ENCODE results near the gene PTPN13. TPM values are rescaled to one million over a fixed set of nuclear protein-coding genes. Genes with fewer than 3 reads are reported as not detected.

PTPN13 gene
- total RNA-seq, 1 donor from 2014 or later, result 38.9 TPM

GRCh38 chr4:86600007-86600653 is 6.0 kb downstream of the PTPN13 start:
- no peak for DNase-seq (ENCODE audit: low spot score)
- H3K27me3 Mint-ChIP-seq (ENCODE audit: low read depth), result no peaks in the 10 kb centered on the region
- peaks cover 2% of the 10 kb centered on the region for H3K36me3 Mint-ChIP-seq (ENCODE audit: low read depth)
- TF ChIP-seq CTCF (IDR thresholded peaks at IDR 0.05), result no peak
- no peaks in the 10 kb centered on the region for H3K9me3 Mint-ChIP-seq (ENCODE audit: low read depth)
- H3K4me3 Mint-ChIP-seq (ENCODE audit: unreplicated experiment), result no peak overlapping the region
- peaks cover 44% of the 10 kb centered on the region for H3K4me1 Mint-ChIP-seq (ENCODE audit: low read depth)
- no peak overlapping the region for H3K27ac Mint-ChIP-seq (ENCODE audit: unreplicated experiment)

GRCh38 chr4:86603311-86603885 is 9.3 kb downstream of the PTPN13 start:
- H3K27ac Mint-ChIP-seq (ENCODE audit: unreplicated experiment), result peak overlapping the region; percentile 17
- DNase-seq (ENCODE audit: low spot score), result no peak
- H3K27me3 Mint-ChIP-seq (ENCODE audit: low read depth), result no peaks in the 10 kb centered on the region
- H3K36me3 Mint-ChIP-seq (ENCODE audit: low read depth), result peaks cover 2% of the 10 kb centered on the region
- H3K9me3 Mint-ChIP-seq (ENCODE audit: low read depth), result no peaks in the 10 kb centered on the region
- H3K4me3 Mint-ChIP-seq (ENCODE audit: unreplicated experiment), result no peak overlapping the region
- H3K4me1 Mint-ChIP-seq (ENCODE audit: low read depth), result peaks cover 22% of the 10 kb centered on the region
- no peak for TF ChIP-seq CTCF (IDR thresholded peaks at IDR 0.05)

DNA sequence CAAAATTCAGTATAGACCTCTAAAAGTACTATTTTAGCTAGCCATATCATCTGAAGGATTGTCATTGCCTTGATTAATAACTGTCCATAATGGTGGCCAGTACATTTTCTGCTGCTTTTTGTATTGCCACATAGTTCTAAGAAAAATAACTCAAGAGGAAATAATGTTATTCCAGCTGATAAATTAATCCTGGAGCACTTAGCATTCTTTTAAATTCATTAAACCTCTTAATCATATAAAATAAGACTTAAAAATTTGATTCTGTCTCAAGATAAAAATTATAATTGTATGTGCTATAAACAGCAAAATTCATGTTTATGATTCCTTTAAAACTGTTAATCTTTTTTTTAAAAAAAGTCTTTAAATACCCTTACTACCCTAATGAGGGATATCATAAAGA is 12.7 kb downstream of the PTPN13 start:
- Mint-ChIP-seq H3K36me3 (ENCODE audit: low read depth) (peaks cover 2% of the 10 kb centered on the region), H3K27ac (ENCODE audit: unreplicated experiment) (no peak overlapping the region), H3K4me1 (ENCODE audit: low read depth) (peaks cover 10% of the 10 kb centered on the region), H3K27me3 (ENCODE audit: low read depth) (no peaks in the 10 kb centered on the region), H3K4me3 (ENCODE audit: unreplicated experiment) (no peak overlapping the region), H3K9me3 (ENCODE audit: low read depth) (no peaks in the 10 kb centered on the region)
- DNase-seq (ENCODE audit: low spot score), result no peak
- no peak for TF ChIP-seq CTCF (IDR thresholded peaks at IDR 0.05)

DNA sequence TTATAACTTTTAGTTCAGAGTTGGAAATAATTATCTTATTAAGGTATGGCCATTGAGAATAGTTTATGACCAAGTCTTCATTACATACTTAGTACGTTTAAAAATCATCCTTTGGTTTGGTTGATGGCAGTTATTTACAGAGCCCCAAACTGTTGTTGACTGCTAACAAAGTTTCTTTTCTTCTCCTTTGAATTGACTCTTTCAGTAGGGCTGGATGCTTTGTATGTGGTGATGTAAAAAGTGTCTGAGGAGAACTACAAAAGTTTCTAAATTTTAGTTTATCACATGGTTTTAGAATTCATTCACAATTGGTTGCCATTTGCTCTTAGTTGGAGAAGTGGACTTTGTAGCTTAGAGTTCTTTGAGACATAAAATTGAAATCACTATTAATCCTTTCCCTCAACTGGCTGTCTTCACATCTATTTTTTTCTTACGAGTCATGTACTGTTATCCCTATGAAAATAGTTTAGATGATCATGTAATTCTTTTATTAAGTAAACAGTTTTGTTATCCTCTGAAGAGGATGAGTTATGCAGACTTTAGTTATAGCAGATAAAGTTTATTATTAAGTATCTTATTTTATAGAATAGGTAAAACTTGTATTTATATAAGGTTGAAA is 14.8 kb downstream of the PTPN13 start:
- Mint-ChIP-seq H3K27me3 (ENCODE audit: low read depth) (no peaks in the 10 kb centered on the region), H3K36me3 (ENCODE audit: low read depth) (peaks cover 2% of the 10 kb centered on the region), H3K4me1 (ENCODE audit: low read depth) (peaks cover 23% of the 10 kb centered on the region), H3K4me3 (ENCODE audit: unreplicated experiment) (no peak overlapping the region), H3K9me3 (ENCODE audit: low read depth) (no peaks in the 10 kb centered on the region), H3K27ac (ENCODE audit: unreplicated experiment) (no peak overlapping the region)
- DNase-seq (ENCODE audit: low spot score), result no peak
- TF ChIP-seq CTCF (IDR thresholded peaks at IDR 0.05), result no peak

- Mint-ChIP-seq H3K27me3 (ENCODE audit: low read depth) (no peaks in the 10 kb centered on the region), H3K4me3 (ENCODE audit: unreplicated experiment) (no peak overlapping the region), H3K36me3 (ENCODE audit: low read depth) (peaks cover under 1% of the 10 kb centered on the region), H3K4me1 (ENCODE audit: low read depth) (peaks cover 32% of the 10 kb centered on the region), H3K9me3 (ENCODE audit: low read depth) (no peaks in the 10 kb centered on the region), H3K27ac (ENCODE audit: unreplicated experiment) (no peak overlapping the region)
- no peak for DNase-seq (ENCODE audit: low spot score)
- TF ChIP-seq CTCF (IDR thresholded peaks at IDR 0.05), result no peak
These were observed 17.6 kb downstream of the PTPN13 start for GRCh38 chr4:86611757-86612156.
